ENCODE measurements around the gene PSMB7. TPM values are rescaled to one million over a fixed set of nuclear protein-coding genes. Genes with fewer than 3 reads are reported as not detected.

Gene PSMB7
- total RNA-seq, 4 donors from 2014 or later = 149 to 187 (median 165) TPM

- H3K4me3 ChIP-seq (ENCODE audit: low read depth, poor library complexity, severe bottlenecking) = no peak overlapping the region
- 70 to 74% methylated on average over 10 of the region's 10 CpGs for WGBS, 2 donors
- intact Hi-C loops (cut with DNase I; ENCODE audit: low total_unique reads) = no loop called here
- no peak for TF ChIP-seq POLR2A (IDR thresholded peaks at IDR 0.05)
- no peak for DNase-seq (ENCODE audit: low spot score in 2 of 2)
Observed at GRCh38 chr9:124377551-124378406, 37.5 kb downstream of the PSMB7 start.

DNA sequence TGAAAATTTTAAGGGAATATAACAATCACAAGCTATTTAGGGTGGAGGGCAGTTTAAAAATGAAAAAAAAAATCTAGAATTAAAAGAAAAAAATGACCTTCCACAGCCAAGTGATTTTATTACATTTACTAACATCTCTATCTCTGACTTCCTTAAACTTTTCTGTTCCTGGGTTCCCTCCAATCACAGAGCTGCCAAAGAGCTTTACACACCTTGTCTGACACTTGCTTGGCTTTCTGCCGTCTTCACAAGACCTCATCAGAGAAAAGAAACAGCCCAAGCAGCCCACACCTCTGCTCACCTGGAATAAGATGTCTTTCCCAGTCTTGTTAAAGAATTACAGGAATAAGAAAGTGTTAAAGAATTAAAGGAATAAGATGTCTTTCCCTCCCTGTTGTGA, 38.9 kb downstream of the PSMB7 start:
- 49 to 54% methylated on average over 1 of the region's 1 CpG for WGBS, 2 donors
- H3K4me3 ChIP-seq (ENCODE audit: low read depth, poor library complexity, severe bottlenecking) = no peak overlapping the region
- TF ChIP-seq CTCF (IDR thresholded peaks at IDR 0.05) (no peak), POLR2A (IDR thresholded peaks at IDR 0.05) (no peak)
- intact Hi-C loops (cut with DNase I; ENCODE audit: low total_unique reads) = no loop called here
- no peak for DNase-seq (ENCODE audit: low spot score in 2 of 2)

DNA sequence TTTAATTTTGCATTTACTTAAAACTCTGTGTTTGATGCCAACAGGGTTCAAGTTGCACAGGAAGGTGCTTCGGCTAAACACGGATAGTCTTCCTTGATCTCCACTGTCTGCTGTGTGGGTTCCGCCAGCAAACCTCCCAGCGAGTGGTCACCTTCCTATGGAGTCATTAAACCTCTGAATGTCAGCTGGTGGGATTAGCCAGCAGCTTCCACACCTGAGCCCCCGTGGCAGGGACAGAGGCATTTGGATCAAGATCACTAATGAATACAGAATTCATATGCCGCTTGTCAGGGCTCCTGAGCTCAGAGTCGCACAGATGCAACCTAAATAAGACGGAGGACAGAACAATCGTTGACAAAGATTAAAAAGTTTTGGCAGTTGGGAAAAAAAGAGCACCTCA, 39.5 kb downstream of the PSMB7 start:
- WGBS, 2 donors = 93 to 95% methylated on average over 9 of the region's 9 CpGs
- TF ChIP-seq CTCF (IDR thresholded peaks at IDR 0.05) (no peak), POLR2A (IDR thresholded peaks at IDR 0.05) (no peak)
- no peak for DNase-seq (ENCODE audit: low spot score in 2 of 2)
- no peak overlapping the region for H3K4me3 ChIP-seq (ENCODE audit: low read depth, poor library complexity, severe bottlenecking)
- intact Hi-C loops (cut with DNase I; ENCODE audit: low total_unique reads) = no loop called here

GRCh38 chr9:124373851-124374250, 41.4 kb downstream of the PSMB7 start:
- TF ChIP-seq POLR2A (IDR thresholded peaks at IDR 0.05) (no peak), CTCF (IDR thresholded peaks at IDR 0.05) (no peak)
- no peak for DNase-seq (ENCODE audit: low spot score in 2 of 2)
- intact Hi-C loops (cut with DNase I; ENCODE audit: low total_unique reads) = no loop called here
- WGBS, 2 donors = 93 to 98% methylated on average over 1 of the region's 1 CpG
- no peak overlapping the region for H3K4me3 ChIP-seq (ENCODE audit: low read depth, poor library complexity, severe bottlenecking)

GRCh38 chr9:124373386-124373785, 41.9 kb downstream of the PSMB7 start:
- WGBS, 2 donors = 77 to 87% methylated on average over 4 of the region's 4 CpGs
- TF ChIP-seq CTCF (IDR thresholded peaks at IDR 0.05) (no peak), POLR2A (IDR thresholded peaks at IDR 0.05) (no peak)
- intact Hi-C loops (cut with DNase I; ENCODE audit: low total_unique reads) = no loop called here
- no peak for DNase-seq (ENCODE audit: low spot score in 2 of 2)
- no peak overlapping the region for H3K4me3 ChIP-seq (ENCODE audit: low read depth, poor library complexity, severe bottlenecking)

DNA sequence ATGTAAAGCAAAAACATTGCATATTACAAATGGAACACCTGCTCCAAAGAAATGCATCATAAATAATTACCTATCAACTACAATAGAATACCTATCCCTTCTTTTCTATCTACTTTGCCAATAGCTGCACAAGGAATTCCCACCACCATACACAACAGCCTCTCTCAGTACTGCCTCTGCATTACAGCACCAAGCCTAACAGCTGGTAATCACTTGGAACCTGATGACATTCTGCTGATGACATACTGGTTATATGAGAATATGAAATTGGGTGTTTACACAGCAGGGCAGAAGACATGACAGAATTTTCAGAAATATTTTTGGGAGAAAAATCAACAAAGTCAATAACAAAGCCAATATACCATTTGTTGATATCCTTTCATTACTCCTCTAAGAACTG, 43.2 kb downstream of the PSMB7 start:
- H3K4me3 ChIP-seq (ENCODE audit: low read depth, poor library complexity, severe bottlenecking) = no peak overlapping the region
- no peak for TF ChIP-seq CTCF (IDR thresholded peaks at IDR 0.05)
- intact Hi-C loops (cut with DNase I; ENCODE audit: low total_unique reads) = no loop called here
- no peak for DNase-seq (ENCODE audit: low spot score in 2 of 2)

All from lower leg skin (tissue), 4 donors.